Activated CD4-positive, alpha-beta T cell treated with anti-CD3 and anti-CD28 coated beads, Interleukin-2, amount 50 U/mL, for 24 hours (primary cell): ENCODE data around the gene DPPA2.
"Not testable (repeated sequence)": the region's sequence is repeated elsewhere in the genome, so short reads cannot be mapped to it uniquely, and the experiment has no call there.

Experiments
- DNase-seq, 2 donors: peaks; one replicate each; pipeline ENCODE4 v3.0.0-alpha.2; 2020; ENCODE audit warnings: low read depth in 1 of 2, low spot score in 1 of 2

DPPA2 gene

GRCh38 chr3:109316162-109316730 lies at the start of gene DPPA2:
TSS of gene DPPA2 (minus strand) at chr3:109316517. CDS start at chr3:109314542, 1,975 bp downstream.
- DNase-seq = no peak

GRCh38 chr3:109364088-109364487 lies 47.8 kb upstream of the DPPA2 start:
- no peak for DNase-seq

- DNase-seq = no peak
Measured at GRCh38 chr3:109363634-109364033, 47.3 kb upstream of the DPPA2 start.

- DNase-seq = no peak
Measured at GRCh38 chr3:109362823-109363222, 46.5 kb upstream of the DPPA2 start.

GRCh38 chr3:109358809-109359208 lies 42.5 kb upstream of the DPPA2 start:
- not testable (repeated sequence) for DNase-seq

GRCh38 chr3:109356442-109357155 lies 40.3 kb upstream of the DPPA2 start:
- DNase-seq = no peak

GRCh38 chr3:109355625-109356441 lies 39.5 kb upstream of the DPPA2 start:
- DNase-seq = no peak

GRCh38 chr3:109353057-109353456 lies 36.7 kb upstream of the DPPA2 start:
- DNase-seq = no peak

- DNase-seq = no peak
Measured at GRCh38 chr3:109351231-109351630, 34.9 kb upstream of the DPPA2 start.

- no peak for DNase-seq
Measured at GRCh38 chr3:109346770-109347295, 30.5 kb upstream of the DPPA2 start.

- no peak for DNase-seq
Measured at GRCh38 chr3:109346099-109346498, 29.8 kb upstream of the DPPA2 start.

GRCh38 chr3:109339714-109340648 lies 23.7 kb upstream of the DPPA2 start:
- DNase-seq = no peak

GRCh38 chr3:109339197-109339596 lies 22.9 kb upstream of the DPPA2 start:
- DNase-seq = no peak

GRCh38 chr3:109338322-109338721 lies 22.0 kb upstream of the DPPA2 start:
- no peak for DNase-seq

GRCh38 chr3:109337393-109337792 lies 21.1 kb upstream of the DPPA2 start, which contains the start of gene DPPA4:
TSS of gene DPPA4 (minus strand) at chr3:109337546. CDS start at chr3:109337517, 29 bp downstream.
- DNase-seq = no peak

- DNase-seq = no peak
Measured at GRCh38 chr3:109336291-109336861, 20.1 kb upstream of the DPPA2 start.

GRCh38 chr3:109334572-109334971 lies 18.3 kb upstream of the DPPA2 start:
- no peak for DNase-seq

GRCh38 chr3:109331692-109332091 lies 15.4 kb upstream of the DPPA2 start:
- no peak for DNase-seq

- DNase-seq = no peak
Measured at GRCh38 chr3:109330405-109330804, 14.1 kb upstream of the DPPA2 start.

GRCh38 chr3:109328202-109328601 lies 11.9 kb upstream of the DPPA2 start:
- DNase-seq = no peak
